ENCODE data around the gene EPOP. TPM values are rescaled to one million over a fixed set of nuclear protein-coding genes. Genes with fewer than 3 reads are reported as not detected.
A peak's percentile ranks its signal among the peaks of the same experiment; 100 is the strongest.

EPOP gene
- total and polyA plus RNA-seq, 2 of the 13 experiments (the other 11 are each of a cell fraction or from before 2014, with no cell fraction given) = 14.7 to 37.8 TPM

- TF ChIP-seq, protein P1, sequence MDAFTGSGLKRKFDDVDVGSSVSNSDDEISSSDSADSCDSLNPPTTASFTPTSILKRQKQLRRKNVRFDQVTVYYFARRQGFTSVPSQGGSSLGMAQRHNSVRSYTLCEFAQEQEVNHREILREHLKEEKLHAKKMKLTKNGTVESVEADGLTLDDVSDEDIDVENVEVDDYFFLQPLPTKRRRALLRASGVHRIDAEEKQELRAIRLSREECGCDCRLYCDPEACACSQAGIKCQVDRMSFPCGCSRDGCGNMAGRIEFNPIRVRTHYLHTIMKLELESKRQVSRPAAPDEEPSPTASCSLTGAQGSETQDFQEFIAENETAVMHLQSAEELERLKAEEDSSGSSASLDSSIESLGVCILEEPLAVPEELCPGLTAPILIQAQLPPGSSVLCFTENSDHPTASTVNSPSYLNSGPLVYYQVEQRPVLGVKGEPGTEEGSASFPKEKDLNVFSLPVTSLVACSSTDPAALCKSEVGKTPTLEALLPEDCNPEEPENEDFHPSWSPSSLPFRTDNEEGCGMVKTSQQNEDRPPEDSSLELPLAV (CRISPR knock-in tag; conservative IDR thresholded peaks at IDR 0.05; ENCODE audit: low read depth) = no peak
- TF ChIP-seq ZNF513 (CRISPR knock-in tag; conservative IDR thresholded peaks at IDR 0.05) (0 out of 2 replicates have a peak, but pooled peaks have one; percentile 5), ISX (CRISPR knock-in tag; conservative IDR thresholded peaks at IDR 0.05) (0 out of 2 replicates have a peak, but pooled peaks have one; percentile 17), PAF1 (CRISPR knock-in tag; IDR thresholded peaks at IDR 0.05) (no peak), DBP (CRISPR knock-in tag; IDR thresholded peaks at IDR 0.05; ENCODE audit: not compliant biosample characterization) (no peak), ZFYVE20 (CRISPR knock-in tag; IDR thresholded peaks at IDR 0.05; ENCODE audit: borderline replicate concordance, low read depth) (no peak), LRRFIP1 (CRISPR knock-in tag; conservative IDR thresholded peaks at IDR 0.05) (no peak)
- TF ChIP-seq, protein P2, sequence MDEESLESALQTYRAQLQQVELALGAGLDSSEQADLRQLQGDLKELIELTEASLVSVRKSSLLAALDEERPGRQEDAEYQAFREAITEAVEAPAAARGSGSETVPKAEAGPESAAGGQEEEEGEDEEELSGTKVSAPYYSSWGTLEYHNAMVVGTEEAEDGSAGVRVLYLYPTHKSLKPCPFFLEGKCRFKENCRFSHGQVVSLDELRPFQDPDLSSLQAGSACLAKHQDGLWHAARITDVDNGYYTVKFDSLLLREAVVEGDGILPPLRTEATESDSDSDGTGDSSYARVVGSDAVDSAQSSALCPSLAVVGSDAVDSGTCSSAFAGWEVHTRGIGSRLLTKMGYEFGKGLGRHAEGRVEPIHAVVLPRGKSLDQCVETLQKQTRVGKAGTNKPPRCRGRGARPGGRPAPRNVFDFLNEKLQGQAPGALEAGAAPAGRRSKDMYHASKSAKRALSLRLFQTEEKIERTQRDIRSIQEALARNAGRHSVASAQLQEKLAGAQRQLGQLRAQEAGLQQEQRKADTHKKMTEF (CRISPR knock-in tag; IDR thresholded peaks at IDR 0.05) = no peak; the same call in 1 of the 2 replicates
- TF ChIP-seq, protein P3, sequence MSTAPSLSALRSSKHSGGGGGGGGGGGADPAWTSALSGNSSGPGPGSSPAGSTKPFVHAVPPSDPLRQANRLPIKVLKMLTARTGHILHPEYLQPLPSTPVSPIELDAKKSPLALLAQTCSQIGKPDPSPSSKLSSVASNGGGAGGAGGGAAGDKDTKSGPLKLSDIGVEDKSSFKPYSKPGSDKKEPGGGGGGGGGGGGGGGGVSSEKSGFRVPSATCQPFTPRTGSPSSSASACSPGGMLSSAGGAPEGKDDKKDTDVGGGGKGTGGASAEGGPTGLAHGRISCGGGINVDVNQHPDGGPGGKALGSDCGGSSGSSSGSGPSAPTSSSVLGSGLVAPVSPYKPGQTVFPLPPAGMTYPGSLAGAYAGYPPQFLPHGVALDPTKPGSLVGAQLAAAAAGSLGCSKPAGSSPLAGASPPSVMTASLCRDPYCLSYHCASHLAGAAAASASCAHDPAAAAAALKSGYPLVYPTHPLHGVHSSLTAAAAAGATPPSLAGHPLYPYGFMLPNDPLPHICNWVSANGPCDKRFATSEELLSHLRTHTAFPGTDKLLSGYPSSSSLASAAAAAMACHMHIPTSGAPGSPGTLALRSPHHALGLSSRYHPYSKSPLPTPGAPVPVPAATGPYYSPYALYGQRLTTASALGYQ (CRISPR knock-in tag; IDR thresholded peaks at IDR 0.05) = no peak; the same call in 1 of the 2 replicates
- TF ChIP-seq, protein P4, sequence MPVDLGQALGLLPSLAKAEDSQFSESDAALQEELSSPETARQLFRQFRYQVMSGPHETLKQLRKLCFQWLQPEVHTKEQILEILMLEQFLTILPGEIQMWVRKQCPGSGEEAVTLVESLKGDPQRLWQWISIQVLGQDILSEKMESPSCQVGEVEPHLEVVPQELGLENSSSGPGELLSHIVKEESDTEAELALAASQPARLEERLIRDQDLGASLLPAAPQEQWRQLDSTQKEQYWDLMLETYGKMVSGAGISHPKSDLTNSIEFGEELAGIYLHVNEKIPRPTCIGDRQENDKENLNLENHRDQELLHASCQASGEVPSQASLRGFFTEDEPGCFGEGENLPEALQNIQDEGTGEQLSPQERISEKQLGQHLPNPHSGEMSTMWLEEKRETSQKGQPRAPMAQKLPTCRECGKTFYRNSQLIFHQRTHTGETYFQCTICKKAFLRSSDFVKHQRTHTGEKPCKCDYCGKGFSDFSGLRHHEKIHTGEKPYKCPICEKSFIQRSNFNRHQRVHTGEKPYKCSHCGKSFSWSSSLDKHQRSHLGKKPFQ (CRISPR knock-in tag; IDR thresholded peaks at IDR 0.05; ENCODE audit: insufficient replicate concordance) = no peak
Measured at GRCh38 chr17:38674014-38674748, 576 bp downstream of the EPOP start (continued).
